Measurements from ENCODE around the gene IDUA. TPM values are rescaled to one million over a fixed set of nuclear protein-coding genes. Genes with fewer than 3 reads are reported as not detected.

IDUA gene
- total and polyA plus RNA-seq, 2 of the 4 experiments (the other 2 are of a cell fraction): 0.72 to 12.5 TPM

DNA sequence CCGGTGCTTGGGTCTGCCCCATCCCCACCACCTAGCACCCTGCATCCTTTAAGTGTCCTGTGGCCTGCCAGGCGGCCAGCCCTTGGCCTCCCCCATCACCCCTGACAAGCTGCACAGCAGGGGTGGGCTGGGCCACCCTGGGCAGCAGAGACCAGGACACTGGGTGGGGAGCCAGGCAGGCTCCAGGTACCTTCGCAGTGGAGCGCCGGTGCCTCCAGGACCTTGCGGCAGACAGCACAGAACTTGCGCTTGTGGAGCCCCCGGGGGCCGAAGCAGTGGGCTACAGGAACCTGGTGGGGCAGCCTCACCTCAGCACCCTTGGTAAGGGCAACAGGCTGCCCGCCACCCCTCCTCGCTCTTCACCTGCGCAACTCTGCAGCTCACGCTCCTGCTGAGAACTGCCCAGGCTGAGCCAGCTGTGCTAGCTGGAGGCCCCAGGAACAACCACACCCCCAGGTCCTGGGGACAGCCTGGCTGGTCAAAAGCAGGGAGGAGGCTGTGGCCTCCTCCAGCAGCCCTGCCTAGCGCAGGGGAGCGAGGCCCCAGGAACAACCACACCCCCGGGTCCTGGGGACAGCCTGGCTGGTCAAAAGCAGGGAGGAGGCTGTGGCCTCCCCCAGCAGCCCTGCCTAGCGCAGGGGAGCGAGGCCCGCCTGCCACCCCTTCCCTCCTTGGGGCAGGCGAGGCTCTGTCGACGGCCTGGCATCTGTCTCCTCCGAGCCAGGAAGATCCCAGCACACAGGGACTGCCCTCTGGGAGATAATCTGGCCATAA lies 18.0 kb upstream of the IDUA start (continued):
- TF ChIP-seq, protein P1, sequence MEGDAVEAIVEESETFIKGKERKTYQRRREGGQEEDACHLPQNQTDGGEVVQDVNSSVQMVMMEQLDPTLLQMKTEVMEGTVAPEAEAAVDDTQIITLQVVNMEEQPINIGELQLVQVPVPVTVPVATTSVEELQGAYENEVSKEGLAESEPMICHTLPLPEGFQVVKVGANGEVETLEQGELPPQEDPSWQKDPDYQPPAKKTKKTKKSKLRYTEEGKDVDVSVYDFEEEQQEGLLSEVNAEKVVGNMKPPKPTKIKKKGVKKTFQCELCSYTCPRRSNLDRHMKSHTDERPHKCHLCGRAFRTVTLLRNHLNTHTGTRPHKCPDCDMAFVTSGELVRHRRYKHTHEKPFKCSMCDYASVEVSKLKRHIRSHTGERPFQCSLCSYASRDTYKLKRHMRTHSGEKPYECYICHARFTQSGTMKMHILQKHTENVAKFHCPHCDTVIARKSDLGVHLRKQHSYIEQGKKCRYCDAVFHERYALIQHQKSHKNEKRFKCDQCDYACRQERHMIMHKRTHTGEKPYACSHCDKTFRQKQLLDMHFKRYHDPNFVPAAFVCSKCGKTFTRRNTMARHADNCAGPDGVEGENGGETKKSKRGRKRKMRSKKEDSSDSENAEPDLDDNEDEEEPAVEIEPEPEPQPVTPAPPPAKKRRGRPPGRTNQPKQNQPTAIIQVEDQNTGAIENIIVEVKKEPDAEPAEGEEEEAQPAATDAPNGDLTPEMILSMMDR (conservative IDR thresholded peaks at IDR 0.05; ENCODE audit: low read depth, low read length): no peak

DNA sequence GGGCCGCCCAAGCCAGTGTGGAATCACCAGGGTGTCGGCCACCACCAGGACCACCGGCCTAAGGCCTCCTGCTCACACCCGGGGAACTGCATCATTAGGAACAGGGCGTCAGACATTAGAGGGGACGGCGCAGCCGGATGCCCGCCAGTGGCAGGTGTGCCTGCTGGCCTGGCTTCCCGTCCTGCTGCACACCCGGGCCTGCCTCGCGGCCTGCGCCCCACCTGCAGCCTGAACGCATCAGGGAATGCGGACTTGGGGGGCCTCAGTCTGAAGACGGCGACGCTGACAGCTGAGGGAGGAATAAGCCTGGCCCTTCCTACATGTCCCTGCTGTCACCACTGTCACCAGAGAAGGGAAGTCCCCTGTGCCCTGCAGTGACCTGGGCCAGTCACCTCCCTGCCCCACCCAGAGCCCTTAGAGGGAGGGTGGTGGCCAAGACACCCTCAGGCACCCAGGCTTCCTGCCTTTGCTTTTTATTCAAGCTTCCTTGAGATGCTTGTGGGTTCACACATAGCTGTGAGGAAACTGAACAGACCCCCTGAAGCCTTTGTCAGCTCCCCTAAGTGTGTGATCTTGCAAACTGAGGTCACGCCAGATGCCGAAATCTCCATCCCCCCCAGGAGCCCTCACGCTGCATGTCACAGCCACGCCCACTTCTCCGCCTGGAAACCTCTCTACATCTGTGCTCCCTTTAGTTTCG lies 16.6 kb upstream of the IDUA start:
- Histone ChIP-seq H2BK120ac (ENCODE audit: low read depth, low read length) (no peak overlapping the region), H2BK20ac (ENCODE audit: low read depth, low read length) (no peak overlapping the region), H3K18ac (ENCODE audit: low read depth, low read length) (no peak overlapping the region), H2BK15ac (ENCODE audit: low read depth, low read length) (no peak overlapping the region), H3K9me1 (ENCODE audit: insufficient read depth, low read length) (no peaks in the 10 kb centered on the region; the same call in 1 of the 2 replicates), H2AK5ac (ENCODE audit: low read depth, low read length) (no peak overlapping the region), H3K56ac (ENCODE audit: extremely low read depth, insufficient read depth, low read length) (no peak overlapping the region), H4K91ac (ENCODE audit: insufficient read depth, low read depth, low read length) (no peak overlapping the region), H4K20me1 (ENCODE audit: insufficient read depth, low read length) (peaks cover 32% of the 10 kb centered on the region), H3K9me3 (ENCODE audit: control insufficient read depth, insufficient read depth, low read length) (no peaks in the 10 kb centered on the region), H4K5ac (ENCODE audit: low read depth, low read length) (no peak overlapping the region), H3K79me1 (ENCODE audit: low read depth in 1 of 2, low read length in 2 of 2) (peaks cover 13 to 24% of the 10 kb centered on the region in 2 experiments; a peak in 3 of 4 replicates), H3K4me2 (ENCODE audit: low read depth, low read length) (no peak overlapping the region), H2AK9ac (replicated peaks; ENCODE audit: low read depth, low read length, poor library complexity) (no peak overlapping the region), H2AFZ (replicated peaks; ENCODE audit: low read length, poor library complexity) (no peak overlapping the region), H3K4me1 (ENCODE audit: control insufficient read depth, insufficient read depth, low read length) (peaks cover 4% of the 10 kb centered on the region; the same call in 1 of the 2 replicates), H3K14ac (replicated peaks; ENCODE audit: low read depth, low read length) (no peak overlapping the region), H2BK5ac (ENCODE audit: low read depth, low read length, poor library complexity, severe bottlenecking) (no peak overlapping the region), H3K4ac (ENCODE audit: low read depth, low read length) (no peak overlapping the region), H3K27ac (ENCODE audit: insufficient read depth, low read length) (no peak overlapping the region), H3K36me3 (ENCODE audit: control insufficient read depth, insufficient read depth, low read length) (peaks cover 17% of the 10 kb centered on the region; the same call in 1 of the 2 replicates), H3K23ac (ENCODE audit: low read depth, low read length) (no peak overlapping the region), H3K9ac (ENCODE audit: low read depth, low read length) (no peak overlapping the region), H4K8ac (ENCODE audit: low read depth in 2 of 2, low read length in 2 of 2) (no peak overlapping the region), H3K27me3 (ENCODE audit: control insufficient read depth, insufficient read depth, low read length) (no peaks in the 10 kb centered on the region), H3K4me3 (ENCODE audit: insufficient read depth, low read depth, low read length) (no peak overlapping the region)
- dilution Hi-C loops (cut with HindIII; ENCODE audit: low sequenced_read_pairs, unreplicated experiment): no loop called here
- ATAC-seq (ENCODE audit: low read depth): no peak
- ChIA-PET POLR2A (ENCODE audit: unreplicated experiment) (no interaction called here), CTCF (no interaction called here)
- BruUV-seq (replicated peaks): no TSS peak
- in situ Hi-C loops (cut with MboI; ENCODE audit: low sequenced_read_pairs): no loop called here
- no peak for DNase-seq
- WGBS, 2 experiments (ENCODE audit: extremely low coverage in 2 of 2, insufficient read length in 1 of 2): 83% methylated on average over 18 of the region's 25 CpGs; no CpG with 5 or more reads in 1 of the 2 experiments
- intact Hi-C loops (cut with micrococcal nuclease): no loop called here
- no peak for TF ChIP-seq MXI1 (IDR thresholded peaks at IDR 0.05; ENCODE audit: borderline replicate concordance, low read depth, low read length)
- TF ChIP-seq POLR2A (IDR thresholded peaks at IDR 0.05; ENCODE audit: low read depth, low read length): no peak
- TF ChIP-seq, protein P1 (conservative IDR thresholded peaks at IDR 0.05; ENCODE audit: low read depth, low read length): no peak
- no peak for TF ChIP-seq SMC3 (IDR thresholded peaks at IDR 0.05; ENCODE audit: low read depth, low read length)
- no peak for TF ChIP-seq MAZ (IDR thresholded peaks at IDR 0.05; ENCODE audit: borderline replicate concordance, low read depth, low read length)
- no peak for TF ChIP-seq RFX5 (IDR thresholded peaks at IDR 0.05; ENCODE audit: low read depth, low read length)
- no peak for TF ChIP-seq BHLHE40 (IDR thresholded peaks at IDR 0.05; ENCODE audit: low read depth, low read length)
- no peak for TF ChIP-seq FOS (IDR thresholded peaks at IDR 0.05; ENCODE audit: low read depth, low read length)
- TF ChIP-seq, protein P2, sequence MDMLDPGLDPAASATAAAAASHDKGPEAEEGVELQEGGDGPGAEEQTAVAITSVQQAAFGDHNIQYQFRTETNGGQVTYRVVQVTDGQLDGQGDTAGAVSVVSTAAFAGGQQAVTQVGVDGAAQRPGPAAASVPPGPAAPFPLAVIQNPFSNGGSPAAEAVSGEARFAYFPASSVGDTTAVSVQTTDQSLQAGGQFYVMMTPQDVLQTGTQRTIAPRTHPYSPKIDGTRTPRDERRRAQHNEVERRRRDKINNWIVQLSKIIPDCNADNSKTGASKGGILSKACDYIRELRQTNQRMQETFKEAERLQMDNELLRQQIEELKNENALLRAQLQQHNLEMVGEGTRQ (IDR thresholded peaks at IDR 0.05; ENCODE audit: low read depth, low read length): no peak
- TF ChIP-seq RAD21 (IDR thresholded peaks at IDR 0.05; ENCODE audit: low read length): no peak
